Keratinocyte (primary cell): ENCODE data around the gene CDCP1.

Source experiments
- CTCF ChIP-seq, 3 experiments: IDR thresholded peaks in 1 of 3; conservative IDR thresholded peaks in 1 of 3; optimal IDR thresholded peaks in 1 of 3; 2 replicates in 2 of 3; 3 replicates in 1 of 3; pipeline versions ENCODE3 to v1.5.1; 2011; ENCODE audit warnings: low read length in 3 of 3, mild to moderate bottlenecking in 3 of 3, moderate library complexity in 2 of 3, control low read depth in 1 of 3, inconsistent platforms in 1 of 3; ENCODE audit not compliant: insufficient read depth in 2 of 3; ENCODE audit errors: extremely low read depth in 1 of 3
- EZH2 ChIP-seq: IDR thresholded peaks from one replicate; pipeline ENCODE4 v1.6.1; 2012; ENCODE audit warnings: inconsistent platforms, mild to moderate bottlenecking, low read length, moderate library complexity

GRCh38 chr3:45183872-45184262, 37.7 kb upstream of the CDCP1 start:
- no peak for TF ChIP-seq CTCF (optimal IDR thresholded peaks at IDR 0.05 in 1 of 3, IDR thresholded peaks at IDR 0.05 in 1 of 3, conservative IDR thresholded peaks at IDR 0.05 in 1 of 3; ENCODE audit: extremely low read depth in 1 of 3, insufficient read depth in 2 of 3, low read length in 3 of 3)
- no peak for TF ChIP-seq EZH2
